Kidney epithelial cell (primary cell): ENCODE results near the gene RADIL. TPM values are rescaled to one million over a fixed set of nuclear protein-coding genes. Genes with fewer than 3 reads are reported as not detected.
"Not testable (repeated sequence)": the region's sequence is repeated elsewhere in the genome, so short reads cannot be mapped to it uniquely, and the experiment has no call there.

Experiments
- DNase-seq: peaks from one replicate; pipeline ENCODE4 v3.0.0-alpha.2; 2010; ENCODE audit warnings: low read depth
- H3K27me3 ChIP-seq: 2 replicates; pipeline ENCODE4 v1.6.0; 2011; ENCODE audit warnings: low read length; ENCODE audit not compliant: control insufficient read depth, insufficient read depth
- H3K36me3 ChIP-seq: 2 replicates; pipeline ENCODE4 v1.5.1; 2011; ENCODE audit warnings: low read length; ENCODE audit not compliant: control insufficient read depth, insufficient read depth
- H3K4me3 ChIP-seq: 2 replicates; pipeline ENCODE4 v1.5.1; 2011; ENCODE audit warnings: low read depth, mild to moderate bottlenecking, control low read depth, low read length
- CTCF ChIP-seq: IDR thresholded peaks from 2 replicates; pipeline ENCODE4 v1.5.1; 2011; ENCODE audit warnings: mild to moderate bottlenecking, moderate library complexity, low read length, control low read depth, inconsistent platforms; ENCODE audit not compliant: insufficient read depth, poor library complexity, severe bottlenecking
- total RNA-seq: library from RNA; depleted of rRNA; stranded (reverse); fragments of >200 nt; gene quantifications from 2 replicates; pipeline ENCODE4 v1.2.3, GENCODE V29; 2015

Gene RADIL
- total RNA-seq, 1 donor from 2014 or later: 3.5 TPM

- Histone ChIP-seq H3K36me3 (no peaks in the 10 kb centered on the region), H3K27me3 (peaks cover 33% of the 10 kb centered on the region), H3K4me3 (no peak overlapping the region)
- no peak for DNase-seq
- no peak for TF ChIP-seq CTCF
These were observed 75.9 kb downstream of the RADIL start for GRCh38 chr7:4807598-4808016.

DNA sequence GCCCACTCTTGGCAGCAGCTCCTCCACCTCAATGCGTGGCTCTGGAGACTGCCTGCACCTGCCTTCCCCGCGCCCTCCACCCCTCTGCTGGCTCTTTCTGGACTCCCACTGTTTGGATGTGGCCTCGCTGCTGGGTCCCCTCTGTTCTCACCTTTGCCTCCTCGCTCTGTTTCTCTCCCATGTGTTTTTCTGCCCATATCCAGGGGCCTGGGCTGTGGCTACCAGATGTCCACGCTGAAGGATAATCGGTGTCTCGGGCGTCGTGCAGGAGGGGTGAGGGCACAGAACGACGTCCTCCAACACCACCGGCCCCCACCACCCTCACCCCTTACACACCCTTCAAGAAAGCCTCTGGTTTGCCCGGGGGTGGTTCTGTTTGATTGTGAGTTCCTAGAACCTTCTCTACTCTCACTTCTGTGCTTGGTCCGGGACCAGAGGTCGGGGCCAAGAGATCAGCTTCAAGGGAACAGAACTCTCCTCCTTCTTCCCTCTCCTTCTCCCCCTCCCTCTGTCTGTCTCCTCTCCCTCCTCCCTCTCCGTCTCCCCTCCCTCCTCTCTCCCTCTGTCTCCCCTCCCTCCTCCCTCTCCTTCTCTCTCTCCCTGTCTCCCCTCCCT is 76.4 kb downstream of the RADIL start:
- TF ChIP-seq CTCF: no peak
- no peaks in the 10 kb centered on the region for H3K36me3 ChIP-seq
- no peak overlapping the region for H3K4me3 ChIP-seq
- DNase-seq: no peak
- H3K27me3 ChIP-seq: peaks cover 33% of the 10 kb centered on the region

DNA sequence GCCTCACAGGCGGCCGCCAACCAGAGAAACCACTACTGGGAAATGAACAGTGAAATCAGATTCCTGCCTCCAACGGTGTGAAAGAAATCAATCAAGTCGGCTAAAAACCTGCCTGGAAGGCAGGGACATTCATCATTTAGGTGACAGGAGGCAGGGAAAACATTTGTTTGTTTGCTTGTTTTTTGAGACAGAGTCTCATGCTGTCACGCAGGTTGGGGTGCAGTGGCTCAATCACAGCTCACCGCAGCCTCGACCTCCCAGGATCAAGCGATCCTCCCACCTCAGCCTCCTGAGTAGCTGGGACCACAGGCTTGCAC is 77.6 kb downstream of the RADIL start:
- no peak for DNase-seq
- peaks cover 38% of the 10 kb centered on the region for H3K27me3 ChIP-seq
- no peak overlapping the region for H3K4me3 ChIP-seq
- no peak for TF ChIP-seq CTCF
- no peaks in the 10 kb centered on the region for H3K36me3 ChIP-seq

GRCh38 chr7:4805110-4805983 is 78.2 kb downstream of the RADIL start:
- Histone ChIP-seq H3K27me3 (peaks cover 39% of the 10 kb centered on the region), H3K4me3 (no peak overlapping the region), H3K36me3 (no peaks in the 10 kb centered on the region)
- TF ChIP-seq CTCF: no peak
- no peak for DNase-seq

- Histone ChIP-seq H3K36me3 (no peaks in the 10 kb centered on the region), H3K4me3 (no peak overlapping the region), H3K27me3 (peaks cover 36% of the 10 kb centered on the region)
- no peak for TF ChIP-seq CTCF
- DNase-seq: no peak
These were observed 79.9 kb downstream of the RADIL start for GRCh38 chr7:4803397-4804241.

DNA sequence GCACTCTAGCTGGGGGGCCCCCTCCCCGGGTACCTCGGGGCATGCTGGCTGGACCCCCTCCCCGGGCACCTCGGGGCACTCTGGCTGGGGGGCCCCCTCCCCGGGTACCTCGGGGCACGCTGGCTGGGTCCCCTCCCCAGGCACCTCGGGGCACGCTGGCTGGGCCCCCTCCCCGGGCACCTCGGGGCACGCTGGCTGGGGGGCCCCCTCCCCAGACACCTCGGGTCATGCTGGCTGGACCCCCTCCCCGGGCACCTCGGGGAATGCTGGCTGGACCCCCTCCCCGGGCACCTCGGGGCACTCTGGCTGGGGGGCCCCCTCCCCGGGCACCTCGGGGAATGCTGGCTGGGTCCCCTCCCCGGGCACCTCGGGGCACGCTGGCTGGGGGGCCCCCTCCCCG is 80.9 kb downstream of the RADIL start:
- not testable (repeated sequence) for H3K36me3 ChIP-seq, DNase-seq, H3K4me3 ChIP-seq
- peaks cover 30% of the 10 kb centered on the region for H3K27me3 ChIP-seq
